Measurements from ENCODE around the gene FRRS1. TPM values are rescaled to one million over a fixed set of nuclear protein-coding genes. Genes with fewer than 3 reads are reported as not detected.

Gene FRRS1
- total and polyA plus RNA-seq, 2 experiments from 2014 or later, result 0.13 to 3.9 TPM

DNA sequence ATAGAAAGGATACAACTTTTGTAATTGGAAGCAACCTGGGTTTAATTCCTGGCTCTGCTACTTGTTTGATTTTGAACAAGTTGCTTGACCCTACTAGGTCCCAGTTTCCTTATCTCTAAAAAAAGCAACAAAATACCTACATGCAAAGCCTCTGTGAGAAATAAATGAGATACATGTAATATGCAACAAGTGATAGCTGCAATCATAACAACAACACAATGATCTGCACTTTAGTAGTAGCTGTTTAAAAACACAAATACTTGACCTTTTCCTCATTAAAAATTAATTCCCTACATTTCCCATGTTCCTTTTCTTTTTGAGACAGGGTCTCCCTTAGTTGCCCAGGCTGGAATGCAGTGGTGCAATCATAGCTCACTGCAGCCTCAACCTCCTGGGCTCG is 40.0 kb downstream of the FRRS1 start:
- no peaks in the 10 kb centered on the region for H3K36me3 ChIP-seq (ENCODE audit: low read depth)
- 95 to 100% methylated on average over 1 of the region's 1 CpG for WGBS, 2 experiments (ENCODE audit: low coverage in 1 of 2, low lambda C conversion rate in 2 of 2, missing lambda C conversion rate in 2 of 2)
- no peak overlapping the region for H2AFZ ChIP-seq
- no peaks in the 10 kb centered on the region for H3K27me3 ChIP-seq (replicated peaks; ENCODE audit: insufficient read depth)
- no peak overlapping the region for H3K9ac ChIP-seq
- H3F3A ChIP-seq (ENCODE audit: insufficient read depth), result 0 out of 2 replicates have a peak, but pooled peaks cover 3% of the 10 kb centered on the region
- peaks cover 6% of the 10 kb centered on the region for H3K4me1 ChIP-seq (ENCODE audit: insufficient read depth)
- H4K20me1 ChIP-seq (ENCODE audit: insufficient read depth), result no peaks in the 10 kb centered on the region
- H3K4me3 ChIP-seq, result no peak overlapping the region
- no peaks in the 10 kb centered on the region for H3K79me2 ChIP-seq (ENCODE audit: insufficient read depth)
- H3K27ac ChIP-seq, result no peak overlapping the region
- H3K4me2 ChIP-seq (ENCODE audit: unreplicated experiment), result no peak overlapping the region
- DNase-seq, result no peak
- H3K9me3 ChIP-seq (ENCODE audit: low read depth), result no peaks in the 10 kb centered on the region
- no peak for TF ChIP-seq EZH2 (IDR thresholded peaks at IDR 0.05; ENCODE audit: insufficient read depth, poor library complexity, severe bottlenecking)
- no peak for TF ChIP-seq EZH2phosphoT487 (IDR thresholded peaks at IDR 0.05; ENCODE audit: insufficient read depth, low read depth)
- no peaks in the 10 kb centered on the region for H3K9me2 ChIP-seq (ENCODE audit: insufficient read depth)
- in situ Hi-C loops (cut with MboI), result no loop called here

DNA sequence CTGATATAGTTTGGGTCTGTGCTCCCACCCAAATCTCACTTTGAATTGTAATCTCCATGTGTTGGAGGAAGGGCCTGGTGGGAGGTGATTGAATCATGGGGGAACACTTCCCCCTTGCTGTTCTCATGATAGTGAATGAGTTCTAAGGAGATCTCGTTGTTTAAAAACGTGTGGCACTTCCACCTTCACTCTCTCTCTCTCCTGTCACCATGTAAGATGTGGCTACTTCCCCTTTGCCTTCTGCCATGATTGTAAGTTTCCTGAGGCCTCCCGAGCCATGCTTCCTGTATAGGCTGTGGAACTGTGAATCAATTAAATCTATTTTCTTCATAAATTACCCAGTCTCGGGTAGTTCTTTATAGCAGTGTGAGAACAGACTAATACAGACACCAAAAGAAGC is 40.4 kb downstream of the FRRS1 start:
- no peaks in the 10 kb centered on the region for H3K36me3 ChIP-seq (ENCODE audit: low read depth)
- H3K27ac ChIP-seq, result no peak overlapping the region
- H3K9ac ChIP-seq, result no peak overlapping the region
- H3K9me2 ChIP-seq (ENCODE audit: insufficient read depth), result no peaks in the 10 kb centered on the region
- no peaks in the 10 kb centered on the region for H3K79me2 ChIP-seq (ENCODE audit: insufficient read depth)
- 47 to 51% methylated on average over 4 of the region's 4 CpGs for WGBS, 2 experiments (ENCODE audit: low coverage in 1 of 2, low lambda C conversion rate in 2 of 2, missing lambda C conversion rate in 2 of 2)
- H3K4me1 ChIP-seq (ENCODE audit: insufficient read depth), result peaks cover 3% of the 10 kb centered on the region
- H2AFZ ChIP-seq, result no peak overlapping the region
- H3K4me2 ChIP-seq (ENCODE audit: unreplicated experiment), result no peak overlapping the region
- TF ChIP-seq EZH2 (IDR thresholded peaks at IDR 0.05; ENCODE audit: insufficient read depth, poor library complexity, severe bottlenecking) (no peak), EZH2phosphoT487 (IDR thresholded peaks at IDR 0.05; ENCODE audit: insufficient read depth, low read depth) (no peak)
- no peak overlapping the region for H3K4me3 ChIP-seq
- 0 out of 2 replicates have a peak, but pooled peaks cover 3% of the 10 kb centered on the region for H3F3A ChIP-seq (ENCODE audit: insufficient read depth)
- H4K20me1 ChIP-seq (ENCODE audit: insufficient read depth), result no peaks in the 10 kb centered on the region
- H3K9me3 ChIP-seq (ENCODE audit: low read depth), result no peaks in the 10 kb centered on the region
- H3K27me3 ChIP-seq (replicated peaks; ENCODE audit: insufficient read depth), result no peaks in the 10 kb centered on the region
- in situ Hi-C loops (cut with MboI), result no loop called here
- no peak for DNase-seq

DNA sequence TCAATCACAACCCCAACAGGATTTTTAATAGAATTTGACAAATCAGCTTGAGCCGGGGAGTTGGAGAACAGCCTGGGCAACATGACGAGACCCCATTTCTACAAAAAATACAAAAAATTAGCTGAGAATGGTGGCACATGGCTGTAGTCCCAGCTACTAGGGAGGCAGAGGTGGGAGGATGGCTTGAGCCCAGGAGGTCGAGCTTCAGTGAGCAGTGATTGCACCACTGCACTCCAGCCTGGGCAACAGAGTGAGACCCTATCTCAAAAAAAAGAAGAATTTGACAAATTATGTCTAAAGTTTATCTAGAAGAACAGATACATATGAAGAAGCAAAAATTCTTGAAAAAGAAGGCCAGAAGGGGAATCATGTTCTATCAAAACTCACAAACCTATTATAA is 43.2 kb downstream of the FRRS1 start:
- WGBS, 2 experiments (ENCODE audit: low coverage in 1 of 2, low lambda C conversion rate in 2 of 2, missing lambda C conversion rate in 2 of 2), result 90 to 91% methylated on average over 3 of the region's 3 CpGs
- Histone ChIP-seq H3K4me3 (no peak overlapping the region), H3K27me3 (replicated peaks; ENCODE audit: insufficient read depth) (no peaks in the 10 kb centered on the region), H3K4me1 (ENCODE audit: insufficient read depth) (no peaks in the 10 kb centered on the region; the same call in 1 of the 2 replicates), H3K9me2 (ENCODE audit: insufficient read depth) (no peaks in the 10 kb centered on the region), H3K79me2 (ENCODE audit: insufficient read depth) (no peaks in the 10 kb centered on the region), H3K4me2 (ENCODE audit: unreplicated experiment) (no peak overlapping the region), H4K20me1 (ENCODE audit: insufficient read depth) (no peaks in the 10 kb centered on the region), H3F3A (ENCODE audit: insufficient read depth) (0 out of 2 replicates have a peak, but pooled peaks cover 3% of the 10 kb centered on the region), H3K36me3 (ENCODE audit: low read depth) (no peaks in the 10 kb centered on the region), H3K9ac (no peak overlapping the region), H3K27ac (no peak overlapping the region), H3K9me3 (ENCODE audit: low read depth) (no peaks in the 10 kb centered on the region), H2AFZ (no peak overlapping the region)
- TF ChIP-seq EZH2phosphoT487 (IDR thresholded peaks at IDR 0.05; ENCODE audit: insufficient read depth, low read depth), result no peak
- TF ChIP-seq EZH2 (IDR thresholded peaks at IDR 0.05; ENCODE audit: insufficient read depth, poor library complexity, severe bottlenecking), result no peak
- in situ Hi-C loops (cut with MboI), result loop anchor here (25.0 kb wide), 1 partner anchor 936 kb away; no protein-coding TSS in a partner anchor
- no peak for DNase-seq

DNA sequence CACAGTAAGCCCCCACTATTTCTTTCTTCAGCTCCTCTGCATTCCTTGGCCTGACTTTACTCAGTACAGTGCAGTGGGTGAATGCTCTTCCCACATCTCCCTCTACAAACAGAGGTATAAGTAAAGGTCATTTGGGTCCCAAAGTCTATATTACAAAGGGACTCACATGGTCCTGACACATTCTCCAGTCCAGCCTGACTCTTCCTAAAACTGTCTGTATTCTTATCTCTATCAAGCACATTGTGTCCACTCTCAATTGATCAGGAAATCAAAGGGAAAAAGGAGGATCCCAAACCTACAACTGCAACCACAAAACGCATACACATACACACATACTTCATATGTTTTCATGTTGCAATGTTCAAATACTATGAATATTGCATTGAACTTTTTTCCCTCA is 49.4 kb downstream of the FRRS1 start:
- in situ Hi-C loops (cut with MboI), result loop anchor here (25.0 kb wide), 1 partner anchor 930 kb away; no protein-coding TSS in a partner anchor
- WGBS, 2 experiments (ENCODE audit: low coverage in 1 of 2, low lambda C conversion rate in 2 of 2, missing lambda C conversion rate in 2 of 2), result 93 to 100% methylated on average over 1 of the region's 1 CpG
- Histone ChIP-seq H3K27ac (no peak overlapping the region), H4K20me1 (ENCODE audit: insufficient read depth) (no peaks in the 10 kb centered on the region), H3F3A (ENCODE audit: insufficient read depth) (no peaks in the 10 kb centered on the region), H3K4me3 (no peak overlapping the region), H3K4me1 (ENCODE audit: insufficient read depth) (no peaks in the 10 kb centered on the region), H3K9me3 (ENCODE audit: low read depth) (no peaks in the 10 kb centered on the region), H3K9me2 (ENCODE audit: insufficient read depth) (no peaks in the 10 kb centered on the region), H3K9ac (no peak overlapping the region), H3K4me2 (ENCODE audit: unreplicated experiment) (no peak overlapping the region), H3K79me2 (ENCODE audit: insufficient read depth) (no peaks in the 10 kb centered on the region), H3K27me3 (replicated peaks; ENCODE audit: insufficient read depth) (no peaks in the 10 kb centered on the region), H2AFZ (no peak overlapping the region), H3K36me3 (ENCODE audit: low read depth) (no peaks in the 10 kb centered on the region)
- TF ChIP-seq EZH2phosphoT487 (IDR thresholded peaks at IDR 0.05; ENCODE audit: insufficient read depth, low read depth) (no peak), EZH2 (IDR thresholded peaks at IDR 0.05; ENCODE audit: insufficient read depth, poor library complexity, severe bottlenecking) (no peak)
- no peak for DNase-seq

DNA sequence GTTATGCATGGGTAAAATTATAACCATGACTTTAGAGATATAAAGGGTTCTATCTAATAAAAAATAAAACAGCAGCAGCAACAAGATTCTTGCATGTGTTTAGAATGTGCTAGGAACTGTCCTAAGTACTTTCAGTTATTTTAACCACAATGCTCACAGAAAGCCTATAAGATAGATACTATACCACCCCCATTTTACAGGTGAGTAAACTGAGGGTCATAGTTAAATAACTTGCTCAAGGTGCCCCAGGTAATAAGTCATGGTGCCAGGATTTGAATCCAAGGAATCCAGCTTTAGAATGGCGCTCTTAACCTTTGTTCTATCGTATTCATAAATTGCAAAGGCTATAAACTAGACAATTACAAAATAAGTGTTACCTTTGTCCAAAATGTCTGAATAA is 53.4 kb downstream of the FRRS1 start:
- DNase-seq, result no peak
- Histone ChIP-seq H3K9ac (no peak overlapping the region), H3K79me2 (ENCODE audit: insufficient read depth) (no peaks in the 10 kb centered on the region), H3K9me2 (ENCODE audit: insufficient read depth) (no peaks in the 10 kb centered on the region), H3F3A (ENCODE audit: insufficient read depth) (no peaks in the 10 kb centered on the region), H3K4me3 (no peak overlapping the region), H3K36me3 (ENCODE audit: low read depth) (no peaks in the 10 kb centered on the region), H3K4me1 (ENCODE audit: insufficient read depth) (no peaks in the 10 kb centered on the region), H3K9me3 (ENCODE audit: low read depth) (no peaks in the 10 kb centered on the region), H3K4me2 (ENCODE audit: unreplicated experiment) (no peak overlapping the region), H2AFZ (no peak overlapping the region), H3K27ac (no peak overlapping the region), H3K27me3 (replicated peaks; ENCODE audit: insufficient read depth) (no peaks in the 10 kb centered on the region), H4K20me1 (ENCODE audit: insufficient read depth) (no peaks in the 10 kb centered on the region)
- in situ Hi-C loops (cut with MboI), result loop anchor here (25.0 kb wide), 1 partner anchor 926 kb away; no protein-coding TSS in a partner anchor
- WGBS, 2 experiments (ENCODE audit: low coverage in 1 of 2, low lambda C conversion rate in 2 of 2, missing lambda C conversion rate in 2 of 2), result 95 to 96% methylated on average over 2 of the region's 2 CpGs
- no peak for TF ChIP-seq EZH2 (IDR thresholded peaks at IDR 0.05; ENCODE audit: insufficient read depth, poor library complexity, severe bottlenecking)

Measured in GM23248 (cell line).